Right atrium auricular region (tissue), 2 donors: ENCODE measurements around the gene SALL1. TPM values are rescaled to one million over a fixed set of nuclear protein-coding genes. Genes with fewer than 3 reads are reported as not detected.
A peak's percentile ranks its signal among the peaks of the same experiment; 100 is the strongest.

ENCODE experiments used
- DNase-seq: peaks from one replicate; pipeline ENCODE4 v3.0.0-alpha.2; 2019; ENCODE audit warnings: low spot score
- H3K27ac ChIP-seq, 2 donors: fragments of 200-600 bp; sonication (generic); 1 replicate in 1 of 2; 2 replicates in 1 of 2; pipeline ENCODE4 v1.5.1; 2016 to 2019
- H3K27me3 ChIP-seq, 2 donors: fragments of 200-600 bp; sonication (generic); one replicate each; pipeline versions ENCODE4 v1.5.1 to v1.6.0; 2017 to 2019
- H3K36me3 ChIP-seq: fragments of 200-600 bp; sonication (generic); one replicate; pipeline ENCODE4 v1.5.1; 2016
- H3K4me1 ChIP-seq, 2 donors: fragments of 200-600 bp; sonication (generic); one replicate each; pipeline versions ENCODE4 v1.5.1 to v1.6.0; 2017 to 2019
- H3K4me3 ChIP-seq, 2 donors: fragments of 200-600 bp; sonication (generic); 1 replicate in 1 of 2; 2 replicates in 1 of 2; pipeline ENCODE4 v1.5.1; 2017 to 2019; ENCODE audit warnings: mild to moderate bottlenecking in 1 of 2, moderate library complexity in 1 of 2
- H3K9me3 ChIP-seq, 2 donors: fragments of 200-600 bp; sonication (generic); one replicate each; pipeline ENCODE4 v1.5.1; 2019
- total RNA-seq, 2 donors: library from RNA; depleted of rRNA; stranded (reverse); fragments of >200 nt; gene quantifications; one replicate each; pipeline ENCODE4 v1.1.0, GENCODE V29; 2016
- TF ChIP-seq, protein P1 (sequence below), 2 donors: fragments of 200-600 bp; sonication (generic); IDR thresholded peaks; one replicate each; pipeline ENCODE4 v1.5.1; 2019; ENCODE audit warnings: antibody characterized with exemption in 2 of 2

SALL1 gene
- total RNA-seq, 2 donors from 2014 or later: 1.3 to 6.9 TPM

DNA sequence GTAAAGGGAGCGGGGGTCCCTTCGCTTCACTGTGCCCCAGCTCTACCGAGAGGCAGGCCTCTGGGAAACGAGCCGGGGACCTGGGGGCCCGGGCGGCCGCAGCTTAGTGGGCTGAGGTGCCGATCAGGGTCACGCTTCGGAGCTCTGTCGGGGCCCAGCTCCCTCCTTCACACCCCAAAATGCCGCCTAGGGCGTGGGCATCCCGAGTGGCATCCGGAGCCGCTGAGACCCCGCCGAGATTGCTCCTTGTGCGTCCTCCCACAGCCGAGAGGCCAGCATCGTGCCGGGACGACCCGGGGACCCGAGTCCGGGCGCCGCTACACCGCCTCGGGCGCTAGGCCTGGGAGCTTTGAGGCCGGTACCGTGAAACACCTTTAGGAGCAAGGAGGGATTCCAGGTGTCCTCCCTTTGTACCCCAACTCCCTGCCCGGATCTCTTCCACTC, 1.3 kb downstream of the SALL1 start:
- peaks cover 0 to 31% of the 10 kb centered on the region in 2 donors for H3K4me1 ChIP-seq
- peaks cover 17 to 40% of the 10 kb centered on the region in 2 donors for H3K27me3 ChIP-seq
- peak overlapping the region in 1 of 2 donors; percentile 54 for H3K4me3 ChIP-seq
- TF ChIP-seq, protein P1, sequence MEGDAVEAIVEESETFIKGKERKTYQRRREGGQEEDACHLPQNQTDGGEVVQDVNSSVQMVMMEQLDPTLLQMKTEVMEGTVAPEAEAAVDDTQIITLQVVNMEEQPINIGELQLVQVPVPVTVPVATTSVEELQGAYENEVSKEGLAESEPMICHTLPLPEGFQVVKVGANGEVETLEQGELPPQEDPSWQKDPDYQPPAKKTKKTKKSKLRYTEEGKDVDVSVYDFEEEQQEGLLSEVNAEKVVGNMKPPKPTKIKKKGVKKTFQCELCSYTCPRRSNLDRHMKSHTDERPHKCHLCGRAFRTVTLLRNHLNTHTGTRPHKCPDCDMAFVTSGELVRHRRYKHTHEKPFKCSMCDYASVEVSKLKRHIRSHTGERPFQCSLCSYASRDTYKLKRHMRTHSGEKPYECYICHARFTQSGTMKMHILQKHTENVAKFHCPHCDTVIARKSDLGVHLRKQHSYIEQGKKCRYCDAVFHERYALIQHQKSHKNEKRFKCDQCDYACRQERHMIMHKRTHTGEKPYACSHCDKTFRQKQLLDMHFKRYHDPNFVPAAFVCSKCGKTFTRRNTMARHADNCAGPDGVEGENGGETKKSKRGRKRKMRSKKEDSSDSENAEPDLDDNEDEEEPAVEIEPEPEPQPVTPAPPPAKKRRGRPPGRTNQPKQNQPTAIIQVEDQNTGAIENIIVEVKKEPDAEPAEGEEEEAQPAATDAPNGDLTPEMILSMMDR (IDR thresholded peaks at IDR 0.05): no peak
- DNase-seq: no peak
- H3K9me3 ChIP-seq: no peaks in the 10 kb centered on the region
- H3K27ac ChIP-seq: no peak overlapping the region
- H3K36me3 ChIP-seq: no peaks in the 10 kb centered on the region

DNA sequence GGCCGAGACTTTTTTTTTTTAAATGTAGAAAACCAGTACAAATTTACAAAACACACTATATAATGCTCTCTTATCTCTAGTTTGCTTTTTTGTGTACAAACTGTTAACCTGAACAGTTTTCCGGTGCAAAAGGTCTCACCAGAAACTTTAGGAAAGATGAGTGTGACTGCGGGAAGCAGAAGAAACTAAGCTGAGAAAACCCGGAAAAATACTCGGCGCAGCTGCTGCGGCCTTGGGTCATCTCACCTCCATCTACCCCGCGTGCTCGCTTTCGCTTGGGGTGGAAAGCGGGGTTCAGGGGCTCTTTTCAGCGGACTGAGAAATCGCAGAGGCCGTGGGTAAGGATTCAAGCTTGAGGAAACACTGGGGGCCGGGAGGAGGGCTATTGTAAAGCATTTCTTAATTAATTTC, 1.8 kb downstream of the SALL1 start:
- Histone ChIP-seq H3K27me3 (peaks cover 16 to 36% of the 10 kb centered on the region in 2 donors), H3K36me3 (no peaks in the 10 kb centered on the region), H3K9me3 (no peaks in the 10 kb centered on the region), H3K4me3 (no peak overlapping the region), H3K27ac (no peak overlapping the region), H3K4me1 (peaks cover 0 to 28% of the 10 kb centered on the region in 2 donors)
- TF ChIP-seq, protein P1 (IDR thresholded peaks at IDR 0.05): no peak
- DNase-seq: no peak

DNA sequence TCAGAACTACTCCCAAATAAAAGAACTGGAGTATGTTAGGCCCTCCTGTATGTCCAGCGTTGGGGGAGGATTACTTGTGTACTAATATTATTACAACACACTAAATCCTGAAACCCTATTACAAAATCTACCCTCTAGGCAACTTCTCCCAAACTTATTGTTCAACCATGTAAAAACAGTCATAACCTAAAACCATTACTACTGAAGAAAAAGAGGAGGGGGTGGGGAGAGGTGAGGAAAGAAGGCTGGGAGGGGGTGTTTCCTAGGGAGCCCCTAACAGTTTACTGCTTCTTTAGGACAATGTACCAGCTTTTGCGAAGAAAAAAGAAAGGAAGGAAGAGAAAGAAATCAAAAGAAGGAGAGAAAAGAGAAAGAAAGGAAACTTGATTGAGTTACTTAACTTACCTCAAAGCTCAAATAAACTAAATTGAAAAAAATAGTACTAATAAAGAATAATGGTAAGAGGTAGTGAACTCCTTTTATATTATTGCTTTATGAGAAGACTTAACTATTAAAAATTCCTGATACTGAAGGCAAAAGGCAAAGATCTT, 2.3 kb downstream of the SALL1 start:
- TF ChIP-seq, protein P1 (IDR thresholded peaks at IDR 0.05): no peak
- no peak for DNase-seq
- Histone ChIP-seq H3K27ac (no peak overlapping the region), H3K9me3 (no peaks in the 10 kb centered on the region), H3K4me1 (peaks cover 0 to 28% of the 10 kb centered on the region in 2 donors), H3K36me3 (no peaks in the 10 kb centered on the region), H3K4me3 (no peak overlapping the region), H3K27me3 (peaks cover 11 to 31% of the 10 kb centered on the region in 2 donors)

GRCh38 chr16:51147776-51148677, 3.0 kb downstream of the SALL1 start:
- Histone ChIP-seq H3K4me3 (no peak overlapping the region), H3K27ac (no peak overlapping the region), H3K36me3 (no peaks in the 10 kb centered on the region), H3K4me1 (peaks cover 0 to 26% of the 10 kb centered on the region in 2 donors), H3K9me3 (no peaks in the 10 kb centered on the region), H3K27me3 (peaks cover 10 to 24% of the 10 kb centered on the region in 2 donors)
- TF ChIP-seq, protein P1 (IDR thresholded peaks at IDR 0.05): no peak
- DNase-seq: no peak

DNA sequence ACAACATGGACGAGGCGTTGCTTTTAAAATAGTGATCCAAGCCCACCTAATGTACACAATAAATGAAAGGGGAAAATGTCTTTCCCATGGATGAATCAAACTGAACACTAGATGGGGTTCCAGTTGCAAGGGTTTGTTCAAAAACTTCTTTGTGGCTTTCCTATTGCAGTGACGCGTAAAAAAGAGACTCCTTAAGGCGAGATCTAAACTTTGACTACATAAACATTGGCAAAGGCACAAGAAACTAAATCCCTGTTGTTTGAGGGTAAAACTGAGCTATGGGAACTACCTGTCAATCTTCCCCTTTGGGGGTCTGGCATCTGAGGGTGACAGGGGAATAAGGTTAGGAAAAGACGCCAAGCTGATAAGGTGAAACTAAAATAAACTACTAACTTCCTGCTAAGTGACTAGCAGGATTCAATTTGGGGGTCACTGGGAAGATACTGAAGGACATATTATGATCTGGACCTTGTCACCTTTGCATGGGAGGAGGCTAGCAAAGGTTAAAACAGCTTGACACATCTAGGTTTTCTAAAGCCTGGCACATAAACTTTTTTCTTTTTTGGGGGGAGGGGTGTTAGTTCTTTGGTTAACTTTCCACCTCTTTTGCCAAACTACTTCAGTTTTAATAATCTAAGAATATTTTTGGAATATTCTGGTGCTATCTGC, 4.7 kb downstream of the SALL1 start:
- Histone ChIP-seq H3K36me3 (no peaks in the 10 kb centered on the region), H3K9me3 (no peaks in the 10 kb centered on the region), H3K4me1 (peaks cover 0 to 10% of the 10 kb centered on the region in 2 donors), H3K27ac (no peak overlapping the region), H3K27me3 (peaks cover 10 to 11% of the 10 kb centered on the region in 2 donors), H3K4me3 (no peak overlapping the region)
- TF ChIP-seq, protein P1 (IDR thresholded peaks at IDR 0.05): no peak
- DNase-seq: no peak
